ENCODE results near the gene CREG2.
A peak's percentile ranks its signal among the peaks of the same experiment; 100 is the strongest.

The CREG2 gene

GRCh38 chr2:101308432-101309210 lies 78.7 kb downstream of the CREG2 start, which contains the start of gene RNF149:
RNF149 (minus strand) TSS chr2:101308701; CDS start chr2:101308588, 113 bp downstream.
- Histone ChIP-seq H3K4me3 (peak within 1 kb of the TSS; percentile 89 to 99 (median 92)), H4K20me1 (peaks cover 30 to 41% (median 38%) of the 10 kb centered on the region in 11 experiments), H3K9me3 (replicated peaks in 1 of 11) (peaks cover 0 to 8% (median 0%) of the 10 kb centered on the region in 11 experiments; a peak in 6 of 22 replicates), H3K4me1 (peaks cover 39 to 59% (median 49%) of the 10 kb centered on the region in 10 experiments), H3K27me3 (no peaks in the 10 kb centered on the region), H3K36me3 (peaks cover 29 to 44% (median 40%) of the 10 kb centered on the region in 11 experiments), H3K9ac (peak within 1 kb of the TSS; percentile 98 to 100 (median 99)), H3K4me2 (peak within 1 kb of the TSS; percentile 78 to 96 (median 91)), H3K27ac (peak within 1 kb of the TSS; percentile 99 to 100 (median 100))
- TF ChIP-seq Cebpa-rat (IDR thresholded peaks at IDR 0.05), result peak; percentile 99 to 100 (median 100)

DNA sequence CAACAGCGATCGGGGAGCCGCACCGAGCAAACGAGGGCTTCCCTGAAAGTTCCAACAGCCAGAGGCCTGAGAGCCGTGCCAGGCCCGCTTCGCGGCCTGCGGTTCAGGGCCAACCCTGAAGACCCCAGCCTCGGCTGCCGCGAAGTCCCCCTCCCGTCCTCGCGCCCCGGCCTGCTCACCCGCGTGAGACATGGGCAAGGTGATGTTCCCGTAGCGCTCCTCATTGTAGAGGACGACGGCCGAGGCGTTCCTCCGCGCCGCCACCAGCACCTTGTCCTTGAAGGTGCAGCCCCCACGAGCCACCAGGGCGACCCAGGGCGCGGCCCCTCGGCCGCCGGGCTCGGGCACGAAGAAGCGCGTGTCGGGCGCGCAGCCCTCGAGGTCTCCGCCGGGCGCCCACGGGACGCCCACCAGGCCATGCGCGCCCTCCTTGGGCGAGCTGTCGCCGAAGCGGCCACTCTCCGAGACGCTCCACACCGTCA lies 79.3 kb downstream of the CREG2 start:
- peaks cover 0 to 8% (median 0%) of the 10 kb centered on the region in 11 experiments; a peak in 6 of 22 replicates for H3K9me3 ChIP-seq (replicated peaks in 1 of 11)
- H3K27ac ChIP-seq, result peak overlapping the region; percentile 99 to 100 (median 100)

DNA sequence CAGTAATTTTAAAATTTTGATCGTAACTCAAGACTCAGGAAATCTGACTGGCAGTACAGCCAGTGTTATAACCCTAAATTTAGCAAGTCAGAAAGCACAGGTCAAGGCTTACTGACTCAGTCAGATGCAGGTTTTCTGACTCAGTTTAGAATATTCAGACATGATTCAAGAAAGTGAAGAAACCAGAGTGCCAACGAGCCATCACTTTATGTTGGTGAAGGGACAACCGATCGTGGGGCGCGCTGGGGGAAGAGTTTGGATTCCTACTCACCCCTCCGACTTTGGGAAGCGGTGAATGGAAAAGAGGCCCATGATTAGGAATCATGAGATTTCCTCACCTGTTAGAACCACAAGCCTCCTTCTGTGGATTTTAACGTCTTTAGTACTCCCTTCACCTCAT lies 79.8 kb downstream of the CREG2 start:
- peak overlapping the region; percentile 99 to 100 (median 100) for H3K27ac ChIP-seq
- peaks cover 42 to 52% (median 49%) of the 10 kb centered on the region in 11 experiments for H4K20me1 ChIP-seq
- peaks cover 41 to 55% (median 51%) of the 10 kb centered on the region in 11 experiments for H3K36me3 ChIP-seq
- H3K4me3 ChIP-seq, result peak overlapping the region; percentile 89 to 99 (median 92)
- TF ChIP-seq Cebpa-rat (IDR thresholded peaks at IDR 0.05), result no peak
- H3K9ac ChIP-seq, result peak overlapping the region; percentile 98 to 100 (median 99)
- no peaks in the 10 kb centered on the region for H3K27me3 ChIP-seq
- peaks cover 43 to 70% (median 56%) of the 10 kb centered on the region in 10 experiments for H3K4me1 ChIP-seq
- peak overlapping the region; percentile 78 to 96 (median 91) for H3K4me2 ChIP-seq
- peaks cover 0 to 8% (median 0%) of the 10 kb centered on the region in 11 experiments; a peak in 6 of 22 replicates for H3K9me3 ChIP-seq (replicated peaks in 1 of 11)

More for the DNA sequence above, 79.3 kb downstream of the CREG2 start:
- H3K4me1 ChIP-seq, result peaks cover 43 to 65% (median 53%) of the 10 kb centered on the region in 10 experiments
- peak overlapping the region; percentile 78 to 96 (median 91) for H3K4me2 ChIP-seq
- no peaks in the 10 kb centered on the region for H3K27me3 ChIP-seq
- peak overlapping the region; percentile 89 to 99 (median 92) for H3K4me3 ChIP-seq
- peaks cover 36 to 50% (median 47%) of the 10 kb centered on the region in 11 experiments for H3K36me3 ChIP-seq
- H4K20me1 ChIP-seq, result peaks cover 37 to 47% (median 44%) of the 10 kb centered on the region in 11 experiments
- H3K9ac ChIP-seq, result peak overlapping the region; percentile 98 to 100 (median 99)
- TF ChIP-seq Cebpa-rat (IDR thresholded peaks at IDR 0.05), result no peak

DNA sequence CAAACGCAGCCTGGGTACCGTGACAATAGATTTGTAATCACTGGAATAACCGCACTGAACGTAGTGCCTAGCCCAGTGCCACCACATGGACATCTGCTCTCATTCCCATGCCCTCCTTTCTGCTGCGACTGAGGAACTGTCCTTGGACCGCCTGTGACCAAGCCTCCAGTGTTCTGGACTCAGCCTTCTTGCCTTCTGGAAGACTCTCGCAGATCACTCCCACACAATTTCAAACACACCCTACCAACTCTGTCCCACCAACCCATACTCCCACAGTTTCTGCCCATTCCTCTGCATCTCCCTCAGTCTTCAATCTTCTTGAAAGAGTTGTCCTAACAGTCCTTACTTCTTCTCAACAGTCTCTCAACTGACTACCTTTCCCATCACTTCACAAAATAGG lies 80.9 kb downstream of the CREG2 start:
- no peak for TF ChIP-seq Cebpa-rat (IDR thresholded peaks at IDR 0.05)
- H4K20me1 ChIP-seq, result peaks cover 52 to 63% (median 60%) of the 10 kb centered on the region in 11 experiments
- H3K27me3 ChIP-seq, result no peaks in the 10 kb centered on the region
- peak overlapping the region; percentile 98 to 100 (median 99) for H3K9ac ChIP-seq
- peak overlapping the region; percentile 89 to 99 (median 92) for H3K4me3 ChIP-seq
- peaks cover 0 to 8% (median 0%) of the 10 kb centered on the region in 11 experiments; a peak in 6 of 22 replicates for H3K9me3 ChIP-seq (replicated peaks in 1 of 11)
- peak overlapping the region; percentile 99 to 100 (median 100) for H3K27ac ChIP-seq
- peaks cover 52 to 66% (median 62%) of the 10 kb centered on the region in 11 experiments for H3K36me3 ChIP-seq
- peaks cover 43 to 74% (median 58%) of the 10 kb centered on the region in 10 experiments for H3K4me1 ChIP-seq
- H3K4me2 ChIP-seq, result peak overlapping the region; percentile 78 to 96 (median 91)

DNA sequence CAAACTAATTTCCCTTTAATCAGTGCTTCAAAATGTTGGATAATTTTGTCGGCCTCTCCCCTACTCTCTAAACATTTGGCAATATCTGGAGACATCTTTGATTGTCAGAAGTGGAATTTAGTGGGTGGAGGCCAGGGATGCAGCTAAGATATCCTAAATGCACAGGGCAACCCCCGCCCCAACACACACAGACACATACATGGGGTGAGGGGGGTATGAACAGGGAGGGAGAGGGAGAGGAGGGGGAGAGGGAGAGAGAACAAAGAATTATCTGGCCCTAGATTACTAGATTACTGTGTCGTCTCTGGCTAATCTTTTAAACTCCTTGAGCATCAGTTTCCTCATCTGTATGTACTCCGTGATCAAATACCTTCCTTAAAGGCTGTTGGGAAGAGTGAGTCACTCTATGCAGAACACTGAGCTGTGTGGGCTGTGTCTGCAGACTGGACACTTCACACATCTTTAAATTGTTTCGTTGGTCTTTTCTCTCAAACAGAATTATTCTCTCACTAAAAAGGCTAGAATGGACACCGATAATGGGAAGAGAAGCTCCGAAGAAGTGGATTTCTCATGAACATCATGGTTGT lies 81.7 kb downstream of the CREG2 start:
- H3K36me3 ChIP-seq, result peaks cover 60 to 75% (median 71%) of the 10 kb centered on the region in 11 experiments
- H3K27me3 ChIP-seq, result no peaks in the 10 kb centered on the region
- peak overlapping the region; percentile 78 to 96 (median 91) for H3K4me2 ChIP-seq
- H3K9me3 ChIP-seq (replicated peaks in 1 of 11), result peaks cover 0 to 8% (median 0%) of the 10 kb centered on the region in 11 experiments; a peak in 6 of 22 replicates
- peak overlapping the region; percentile 89 to 99 (median 92) for H3K4me3 ChIP-seq
- peak overlapping the region; percentile 99 to 100 (median 100); a peak in 21 of 22 replicates for H3K27ac ChIP-seq
- peak overlapping the region; percentile 98 to 100 (median 99) for H3K9ac ChIP-seq
- no peak for TF ChIP-seq Cebpa-rat (IDR thresholded peaks at IDR 0.05)
- peaks cover 43 to 74% (median 58%) of the 10 kb centered on the region in 10 experiments for H3K4me1 ChIP-seq
- H4K20me1 ChIP-seq, result peaks cover 61 to 71% (median 68%) of the 10 kb centered on the region in 11 experiments

GRCh38 chr2:101305035-101305434 lies 82.3 kb downstream of the CREG2 start:
- H3K4me3 ChIP-seq, result peak overlapping the region; percentile 89 to 99 (median 92)
- H3K27me3 ChIP-seq, result no peaks in the 10 kb centered on the region
- peaks cover 65 to 80% (median 76%) of the 10 kb centered on the region in 11 experiments for H3K36me3 ChIP-seq
- H3K9me3 ChIP-seq (replicated peaks in 1 of 11), result peaks cover 0 to 6% (median 0%) of the 10 kb centered on the region in 11 experiments; a peak in 6 of 22 replicates
- peaks cover 43 to 74% (median 58%) of the 10 kb centered on the region in 10 experiments for H3K4me1 ChIP-seq
- peak overlapping the region; percentile 78 to 96 (median 91) for H3K4me2 ChIP-seq
- peak overlapping the region; percentile 24 to 100 (median 99); a peak in 21 of 22 replicates for H3K27ac ChIP-seq
- no peak for TF ChIP-seq Cebpa-rat (IDR thresholded peaks at IDR 0.05)
- H4K20me1 ChIP-seq, result peaks cover 66 to 77% (median 74%) of the 10 kb centered on the region in 11 experiments
- peak overlapping the region; percentile 98 to 100 (median 99) for H3K9ac ChIP-seq

GRCh38 chr2:101303688-101304087 lies 83.6 kb downstream of the CREG2 start:
- H3K4me3 ChIP-seq, result peak overlapping the region in 9 of 10 experiments; percentile 89 to 99 (median 93); a peak in 18 of 20 replicates
- H3K4me2 ChIP-seq, result peak overlapping the region; percentile 78 to 96 (median 91)
- no peaks in the 10 kb centered on the region for H3K27me3 ChIP-seq
- no peak for TF ChIP-seq Cebpa-rat (IDR thresholded peaks at IDR 0.05)
- peak overlapping the region in 10 of 11 experiments; percentile 98 to 100 (median 100); a peak in 18 of 22 replicates for H3K9ac ChIP-seq
- peaks cover 37 to 74% (median 60%) of the 10 kb centered on the region in 10 experiments for H3K4me1 ChIP-seq
- H3K36me3 ChIP-seq, result peaks cover 79 to 94% (median 90%) of the 10 kb centered on the region in 11 experiments
- peak overlapping the region in 7 of 11 experiments; percentile 99 to 100 (median 99); a peak in 13 of 22 replicates for H3K27ac ChIP-seq
- H4K20me1 ChIP-seq, result peaks cover 80 to 90% (median 87%) of the 10 kb centered on the region in 11 experiments
- no peaks in the 10 kb centered on the region; a peak in 4 of 22 replicates for H3K9me3 ChIP-seq (replicated peaks in 1 of 11)

DNA sequence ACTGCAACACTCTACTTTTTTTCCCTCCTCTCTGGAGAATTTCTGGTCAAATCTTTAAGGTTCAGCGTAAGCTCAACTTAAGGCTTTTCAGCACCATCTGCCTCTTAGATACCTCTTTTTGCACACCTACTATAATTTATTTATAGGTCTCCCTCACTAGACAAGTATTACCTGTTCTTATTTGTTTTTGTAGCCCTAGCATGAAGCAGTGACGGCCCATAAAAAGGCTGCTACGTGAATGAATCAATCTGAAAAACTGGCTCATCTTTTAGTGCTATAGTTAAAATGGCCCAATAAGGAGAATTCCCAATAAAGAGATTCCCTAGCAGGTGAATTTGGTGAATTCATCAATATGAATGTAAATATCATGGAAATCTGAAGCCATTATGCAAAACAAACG lies 85.3 kb downstream of the CREG2 start:
- Histone ChIP-seq H3K4me2 (peak overlapping the region in 10 of 11 experiments; percentile 78 to 96 (median 92); a peak in 19 of 22 replicates), H3K4me1 (peaks cover 49 to 90% (median 76%) of the 10 kb centered on the region in 10 experiments)

More for the DNA sequence above, 85.3 kb downstream of the CREG2 start:
- Histone ChIP-seq H3K9me3 (replicated peaks in 1 of 11) (no peaks in the 10 kb centered on the region; a peak in 3 of 22 replicates), H3K36me3 (peaks cover 88 to 100% (median 100%) of the 10 kb centered on the region in 11 experiments), H3K9ac (peak overlapping the region in 5 of 11 experiments; percentile 24 to 100 (median 99); a peak in 8 of 22 replicates), H3K27ac (peak overlapping the region in 1 of 11 experiments; percentile 8; a peak in 2 of 22 replicates), H3K27me3 (no peaks in the 10 kb centered on the region), H3K4me3 (peak overlapping the region in 8 of 10 experiments; percentile 89 to 99 (median 95); a peak in 13 of 20 replicates), H4K20me1 (peaks cover 96 to 100% (median 100%) of the 10 kb centered on the region in 11 experiments)
- TF ChIP-seq Cebpa-rat (IDR thresholded peaks at IDR 0.05), result no peak

All from BLaER1 treated with 17β-estradiol and CSF1 and Interleukin-3, amounts not matched to agents 10 nM and 100 nM (cell line).